B cell (primary cell): ENCODE measurements around the gene ST6GALNAC5.

Source experiments
- EZH2 ChIP-seq: IDR thresholded peaks from 2 replicates; pipeline ENCODE4 v1.6.1; 2012; ENCODE audit warnings: borderline replicate concordance, low read depth, mild to moderate bottlenecking, moderate library complexity, low read length; ENCODE audit not compliant: insufficient read depth, poor library complexity, severe bottlenecking
- TF ChIP-seq, protein P1 (sequence below): fragments of 200-600 bp; IDR thresholded peaks from one replicate; pipeline ENCODE4 v1.8.0; 2022; ENCODE audit warnings: antibody characterized with exemption, mild to moderate bottlenecking

DNA sequence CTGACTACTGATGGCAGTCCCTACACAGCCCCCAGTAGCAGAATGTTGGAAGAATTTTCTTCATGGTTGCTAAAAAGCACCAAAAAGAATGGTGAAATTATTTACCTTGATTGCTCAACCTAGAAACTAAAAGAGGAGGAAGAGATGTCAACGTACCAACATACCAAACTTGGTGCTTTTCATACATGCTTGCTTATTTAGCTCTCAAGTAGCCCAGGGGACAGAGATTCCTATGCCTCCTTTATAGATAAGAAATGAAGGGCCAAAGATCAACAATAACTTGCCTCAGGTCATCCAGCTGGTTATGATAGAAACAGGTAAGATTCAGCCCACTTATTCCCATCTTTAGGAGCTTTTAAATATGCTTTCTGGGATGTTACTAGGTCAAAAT, 181.3 kb downstream of the ST6GALNAC5 start:
- TF ChIP-seq, protein P1, sequence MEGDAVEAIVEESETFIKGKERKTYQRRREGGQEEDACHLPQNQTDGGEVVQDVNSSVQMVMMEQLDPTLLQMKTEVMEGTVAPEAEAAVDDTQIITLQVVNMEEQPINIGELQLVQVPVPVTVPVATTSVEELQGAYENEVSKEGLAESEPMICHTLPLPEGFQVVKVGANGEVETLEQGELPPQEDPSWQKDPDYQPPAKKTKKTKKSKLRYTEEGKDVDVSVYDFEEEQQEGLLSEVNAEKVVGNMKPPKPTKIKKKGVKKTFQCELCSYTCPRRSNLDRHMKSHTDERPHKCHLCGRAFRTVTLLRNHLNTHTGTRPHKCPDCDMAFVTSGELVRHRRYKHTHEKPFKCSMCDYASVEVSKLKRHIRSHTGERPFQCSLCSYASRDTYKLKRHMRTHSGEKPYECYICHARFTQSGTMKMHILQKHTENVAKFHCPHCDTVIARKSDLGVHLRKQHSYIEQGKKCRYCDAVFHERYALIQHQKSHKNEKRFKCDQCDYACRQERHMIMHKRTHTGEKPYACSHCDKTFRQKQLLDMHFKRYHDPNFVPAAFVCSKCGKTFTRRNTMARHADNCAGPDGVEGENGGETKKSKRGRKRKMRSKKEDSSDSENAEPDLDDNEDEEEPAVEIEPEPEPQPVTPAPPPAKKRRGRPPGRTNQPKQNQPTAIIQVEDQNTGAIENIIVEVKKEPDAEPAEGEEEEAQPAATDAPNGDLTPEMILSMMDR: no peak
- no peak for TF ChIP-seq EZH2
